Mesenchymal stem cell (in vitro differentiated cells and primary cell): ENCODE measurements around the gene AHNAK2.
"Not testable (repeated sequence)": the region's sequence is repeated elsewhere in the genome, so short reads cannot be mapped to it uniquely, and the experiment has no call there.

Source experiments
- DNase-seq: peaks from one replicate; pipeline ENCODE4 v3.0.0-alpha.2; 2013
- H2AFZ ChIP-seq: one replicate; pipeline ENCODE4 v1.6.1; 2013; ENCODE audit warnings: low read depth, mild to moderate bottlenecking, control low read depth, inconsistent platforms, low read length, moderate library complexity
- H2AK5ac ChIP-seq: 2 replicates; pipeline ENCODE4 v1.6.1; 2013; ENCODE audit warnings: low read length, moderate library complexity, mild to moderate bottlenecking, inconsistent platforms; ENCODE audit not compliant: severe bottlenecking
- H2BK120ac ChIP-seq: one replicate; pipeline ENCODE4 v1.6.1; 2013; ENCODE audit warnings: low read depth, mild to moderate bottlenecking, inconsistent platforms, low read length, moderate library complexity
- H2BK12ac ChIP-seq, 2 experiments: one replicate each; pipeline ENCODE4 v1.6.1; 2013; ENCODE audit warnings: inconsistent platforms in 2 of 2, low read length in 2 of 2, mild to moderate bottlenecking in 2 of 2, moderate library complexity in 2 of 2, control low read depth in 1 of 2
- H2BK15ac ChIP-seq: one replicate; pipeline ENCODE4 v1.6.1; 2013; ENCODE audit warnings: mild to moderate bottlenecking, low read depth, inconsistent platforms; ENCODE audit not compliant: poor library complexity, severe bottlenecking
- H2BK5ac ChIP-seq: 2 replicates; pipeline ENCODE4 v1.6.1; 2013; ENCODE audit warnings: low read depth, mild to moderate bottlenecking, low read length, control low read depth, inconsistent platforms; ENCODE audit not compliant: poor library complexity, severe bottlenecking
- H3K14ac ChIP-seq, 2 experiments: one replicate each; pipeline ENCODE4 v1.6.1; 2013; ENCODE audit warnings: inconsistent platforms in 2 of 2, low read length in 2 of 2, control low read depth in 1 of 2, mild to moderate bottlenecking in 1 of 2, moderate library complexity in 1 of 2
- H3K18ac ChIP-seq, 2 experiments: one replicate each; pipeline ENCODE4 v1.6.1; 2013; ENCODE audit warnings: inconsistent platforms in 2 of 2, low read length in 2 of 2, control low read depth in 1 of 2, low read depth in 1 of 2, mild to moderate bottlenecking in 1 of 2
- H3K23ac ChIP-seq, 2 experiments: one replicate each; pipeline ENCODE4 v1.6.1; 2013; ENCODE audit warnings: inconsistent platforms in 2 of 2, low read length in 2 of 2, mild to moderate bottlenecking in 2 of 2, moderate library complexity in 2 of 2, control low read depth in 1 of 2
- H3K27ac ChIP-seq: 2 replicates; pipeline ENCODE4 v1.5.1; 2013; ENCODE audit warnings: mild to moderate bottlenecking, moderate library complexity, low read length, control low read depth, inconsistent platforms; ENCODE audit not compliant: poor library complexity, severe bottlenecking
- H3K27me3 ChIP-seq, 2 experiments: 2 replicates each; pipeline versions ENCODE4 v1.6.1 to v1.7.0; 2013; ENCODE audit warnings: low read length in 2 of 2, mild to moderate bottlenecking in 2 of 2, moderate library complexity in 2 of 2, control low read depth in 1 of 2, inconsistent platforms in 1 of 2; ENCODE audit not compliant: control insufficient read depth in 1 of 2, insufficient read depth in 1 of 2
- H3K36me3 ChIP-seq, 2 experiments: 2 replicates each; pipeline versions ENCODE4 v1.6.1 to v1.7.0; 2013; ENCODE audit warnings: low read length in 2 of 2, control low read depth in 1 of 2, inconsistent platforms in 1 of 2, low read depth in 1 of 2, mild to moderate bottlenecking in 1 of 2; ENCODE audit not compliant: insufficient read depth in 2 of 2, control insufficient read depth in 1 of 2
- H3K4ac ChIP-seq, 2 experiments: one replicate each; pipeline ENCODE4 v1.6.1; 2013; ENCODE audit warnings: inconsistent platforms in 2 of 2, low read length in 2 of 2, mild to moderate bottlenecking in 2 of 2, moderate library complexity in 2 of 2, control low read depth in 1 of 2, low read depth in 1 of 2
- H3K4me1 ChIP-seq: 2 replicates; pipeline ENCODE4 v1.6.1; 2013; ENCODE audit warnings: low read depth, low read length, control low read depth; ENCODE audit not compliant: control insufficient read depth, insufficient read depth
- H3K4me2 ChIP-seq: 2 replicates; pipeline ENCODE4 v1.6.1; 2013; ENCODE audit warnings: low read length, mild to moderate bottlenecking, inconsistent platforms; ENCODE audit not compliant: poor library complexity, severe bottlenecking
- H3K4me3 ChIP-seq, 2 experiments: 2 replicates each; pipeline versions ENCODE4 v1.5.1 to v1.7.0; 2013; ENCODE audit warnings: low read length in 2 of 2, mild to moderate bottlenecking in 2 of 2, control low read depth in 1 of 2, low read depth in 1 of 2; ENCODE audit not compliant: insufficient read depth in 1 of 2
- H3K79me1 ChIP-seq: replicated peaks from 2 replicates; pipeline ENCODE4 v1.6.1; 2013; ENCODE audit warnings: mild to moderate bottlenecking, control low read depth, low read length, inconsistent platforms; ENCODE audit not compliant: poor library complexity, severe bottlenecking
- H3K9ac ChIP-seq: 2 replicates; pipeline ENCODE4 v1.7.0; 2013; ENCODE audit warnings: mild to moderate bottlenecking, low read length, moderate library complexity
- H3K9me3 ChIP-seq: 2 replicates; pipeline ENCODE4 v1.7.0; 2013; ENCODE audit warnings: mild to moderate bottlenecking, low read length; ENCODE audit not compliant: control insufficient read depth
- H4K8ac ChIP-seq: one replicate; pipeline ENCODE4 v1.6.1; 2013; ENCODE audit warnings: inconsistent platforms, mild to moderate bottlenecking, low read length, moderate library complexity
- H4K91ac ChIP-seq: one replicate; pipeline ENCODE4 v1.6.1; 2013; ENCODE audit warnings: mild to moderate bottlenecking, low read length, inconsistent platforms
- WGBS: methylation state at CpG from one replicate; pipeline ENCODE4 v1.1.7; 2013; ENCODE audit warnings: mixed read lengths; 5-methylcytosine and 5-hydroxymethylcytosine counted together

Gene AHNAK2

GRCh38 chr14:104950021-104950420 is 28.2 kb downstream of the AHNAK2 start:
- H2BK5ac ChIP-seq: no peak overlapping the region
- H3K9ac ChIP-seq: no peak overlapping the region
- no peak overlapping the region for H3K4ac ChIP-seq
- no peak overlapping the region for H3K23ac ChIP-seq
- H3K4me3 ChIP-seq: no peak overlapping the region
- H3K9me3 ChIP-seq: no peaks in the 10 kb centered on the region
- WGBS: 92% methylated on average over 17 of the region's 17 CpGs
- no peak overlapping the region for H4K8ac ChIP-seq
- H3K36me3 ChIP-seq: peaks cover 71 to 80% of the 10 kb centered on the region in 2 experiments
- H3K18ac ChIP-seq: no peak overlapping the region
- no peak overlapping the region for H2BK120ac ChIP-seq
- no peaks in the 10 kb centered on the region for H3K27me3 ChIP-seq
- H2BK15ac ChIP-seq: no peak overlapping the region
- no peak overlapping the region for H2BK12ac ChIP-seq
- H2AFZ ChIP-seq: no peak overlapping the region
- DNase-seq: no peak
- no peak overlapping the region for H2AK5ac ChIP-seq
- no peaks in the 10 kb centered on the region for H3K4me1 ChIP-seq
- H3K14ac ChIP-seq: no peak overlapping the region
- peaks cover 1% of the 10 kb centered on the region for H3K79me1 ChIP-seq
- H3K4me2 ChIP-seq: no peak overlapping the region
- H3K27ac ChIP-seq: no peak overlapping the region
- no peak overlapping the region for H4K91ac ChIP-seq

- not testable (repeated sequence) for H3K4ac ChIP-seq, H4K8ac ChIP-seq, H2BK120ac ChIP-seq, H3K23ac ChIP-seq, H3K9me3 ChIP-seq, H3K4me1 ChIP-seq, H3K4me2 ChIP-seq, H2AK5ac ChIP-seq, H3K79me1 ChIP-seq, H3K27me3 ChIP-seq, H2BK5ac ChIP-seq, H2BK12ac ChIP-seq, H4K91ac ChIP-seq, H3K9ac ChIP-seq, H3K27ac ChIP-seq, H2BK15ac ChIP-seq, DNase-seq, H3K18ac ChIP-seq, H3K14ac ChIP-seq, H3K4me3 ChIP-seq, H2AFZ ChIP-seq
- 96% methylated on average over 23 of the region's 24 CpGs for WGBS
- H3K36me3 ChIP-seq: peaks cover 71 to 80% of the 10 kb centered on the region in 2 experiments
These were observed 28.7 kb downstream of the AHNAK2 start for GRCh38 chr14:104949406-104949955.

- Histone ChIP-seq H2BK15ac (no peak overlapping the region), H4K8ac (no peak overlapping the region), H3K14ac (no peak overlapping the region), H3K79me1 (peaks cover 1% of the 10 kb centered on the region), H2AK5ac (no peak overlapping the region), H3K27ac (no peak overlapping the region), H3K27me3 (no peaks in the 10 kb centered on the region), H3K18ac (no peak overlapping the region), H4K91ac (no peak overlapping the region), H2BK12ac (no peak overlapping the region), H2BK120ac (no peak overlapping the region), H3K4me1 (no peaks in the 10 kb centered on the region), H3K23ac (no peak overlapping the region), H3K9ac (no peak overlapping the region), H2AFZ (no peak overlapping the region), H3K4me3 (no peak overlapping the region), H3K9me3 (no peaks in the 10 kb centered on the region), H3K36me3 (peaks cover 71 to 79% of the 10 kb centered on the region in 2 experiments), H3K4ac (no peak overlapping the region), H3K4me2 (no peak overlapping the region), H2BK5ac (no peak overlapping the region)
- no peak for DNase-seq
- 98% methylated on average over 6 of the region's 11 CpGs for WGBS
These were observed 29.5 kb downstream of the AHNAK2 start for GRCh38 chr14:104948736-104949031.

- not testable (repeated sequence) for H2BK12ac ChIP-seq, DNase-seq, H3K18ac ChIP-seq, H3K79me1 ChIP-seq, H4K91ac ChIP-seq, H3K9ac ChIP-seq, H4K8ac ChIP-seq, H2AFZ ChIP-seq, H3K27ac ChIP-seq, H3K14ac ChIP-seq, H3K23ac ChIP-seq, H2AK5ac ChIP-seq, H3K27me3 ChIP-seq, H3K4ac ChIP-seq, H3K4me3 ChIP-seq, H2BK120ac ChIP-seq, H2BK5ac ChIP-seq, H3K9me3 ChIP-seq, H2BK15ac ChIP-seq, H3K4me2 ChIP-seq, H3K4me1 ChIP-seq
- peaks cover 67 to 75% of the 10 kb centered on the region in 2 experiments for H3K36me3 ChIP-seq
- WGBS: 97% methylated on average over 31 of the region's 35 CpGs
These were observed 30.1 kb downstream of the AHNAK2 start for GRCh38 chr14:104947881-104948735.
